T1000 (cell line): ENCODE measurements around the gene CRPPA.
"Not testable (repeated sequence)": the region's sequence is repeated elsewhere in the genome, so short reads cannot be mapped to it uniquely, and the experiment has no call there.

Experiments
- DNase-seq: peaks from one replicate; lab custom pipeline; 2025; ENCODE audit warnings: mixed read lengths; lab: John Stamatoyannopoulos, UW

Gene CRPPA

DNA sequence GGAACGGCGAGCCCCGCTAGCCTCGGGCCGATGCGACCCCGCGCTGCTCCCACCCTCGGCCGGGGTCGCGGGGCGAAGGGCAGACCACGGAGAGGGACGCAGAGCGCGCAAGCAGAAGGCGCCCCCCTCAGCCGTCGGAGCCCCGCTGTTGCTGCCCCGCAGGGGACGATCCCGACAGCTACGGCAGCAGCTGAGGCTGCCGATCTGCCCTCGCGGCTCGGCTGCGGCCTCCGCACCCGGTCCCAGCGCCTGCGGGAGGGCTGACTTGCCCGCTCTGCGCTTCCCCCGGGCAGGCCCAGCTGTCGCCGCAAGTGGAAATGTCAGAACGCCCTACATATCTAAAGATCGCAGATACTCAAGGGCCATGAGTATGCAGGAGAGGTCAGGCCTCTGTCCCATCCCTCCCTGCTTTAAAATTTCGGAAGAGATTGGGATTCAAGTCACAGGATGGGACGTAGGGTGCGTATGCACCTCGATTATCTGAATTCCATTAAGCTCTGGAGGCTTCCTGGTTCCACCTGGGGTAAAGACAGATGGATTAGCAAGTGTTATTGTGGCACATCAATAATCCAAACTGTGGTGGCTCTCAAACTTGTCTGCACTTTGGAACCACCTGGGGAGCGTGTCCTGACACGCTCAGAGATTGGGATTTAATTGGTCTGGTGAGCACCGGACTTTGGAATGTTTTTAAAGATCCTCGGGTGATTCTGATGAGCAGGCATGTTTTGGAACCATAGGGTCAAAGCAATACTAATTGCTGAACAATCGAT, at the start of gene CRPPA:
Gene CRPPA, minus strand, starts transcription at position 206 of the 770 bp plus-strand sequence. CDS start 216 bp downstream, outside the sequence.
- no peak for DNase-seq

DNA sequence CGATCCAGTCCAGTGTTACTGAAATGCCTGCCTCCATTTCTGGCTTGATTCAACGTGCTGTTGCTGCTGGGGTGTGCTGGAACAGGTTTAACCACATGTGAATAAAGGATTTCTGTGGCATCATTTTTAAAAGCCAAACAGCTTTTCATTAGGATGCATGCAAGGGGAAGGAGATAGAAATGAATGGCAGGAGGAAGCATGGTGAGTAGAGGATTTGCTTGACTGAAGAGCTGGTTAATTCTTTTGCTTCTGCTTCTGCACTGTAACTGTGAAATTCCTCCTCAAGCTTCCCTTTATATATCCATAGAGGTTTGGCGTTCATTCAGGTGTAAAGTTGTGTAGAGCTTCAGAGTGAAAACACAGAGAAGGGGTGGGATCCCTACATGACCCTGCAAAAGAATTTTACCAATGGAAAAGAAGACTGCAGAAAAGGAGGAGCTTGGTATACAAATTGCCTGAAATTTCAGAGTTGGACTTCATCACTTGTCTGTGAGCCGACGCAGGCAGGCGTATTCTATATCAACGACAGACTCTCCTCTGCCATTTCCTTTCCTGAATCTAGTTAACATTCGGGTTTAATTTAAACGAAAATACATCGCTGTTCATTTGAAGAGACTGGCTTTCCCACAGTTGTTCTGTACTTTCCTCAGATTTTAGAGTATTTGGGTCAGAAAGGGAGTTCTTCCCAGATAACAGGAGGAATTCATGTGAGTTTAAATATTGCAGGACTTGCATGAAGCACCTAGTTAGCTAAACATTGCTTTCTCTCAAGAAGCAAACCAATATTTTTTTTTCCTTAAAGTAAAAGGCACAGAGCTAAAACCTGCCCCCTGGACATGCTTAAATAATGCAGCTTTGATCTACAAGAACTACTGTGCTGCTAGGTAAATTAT, 44.4 kb upstream of the CRPPA start, which contains the start of gene SOSTDC1:
Gene SOSTDC1, minus strand, starts transcription at position 270 of the 893 bp plus-strand sequence. Its CDS starts 70 bp downstream, at position 200.
- DNase-seq: no peak

DNA sequence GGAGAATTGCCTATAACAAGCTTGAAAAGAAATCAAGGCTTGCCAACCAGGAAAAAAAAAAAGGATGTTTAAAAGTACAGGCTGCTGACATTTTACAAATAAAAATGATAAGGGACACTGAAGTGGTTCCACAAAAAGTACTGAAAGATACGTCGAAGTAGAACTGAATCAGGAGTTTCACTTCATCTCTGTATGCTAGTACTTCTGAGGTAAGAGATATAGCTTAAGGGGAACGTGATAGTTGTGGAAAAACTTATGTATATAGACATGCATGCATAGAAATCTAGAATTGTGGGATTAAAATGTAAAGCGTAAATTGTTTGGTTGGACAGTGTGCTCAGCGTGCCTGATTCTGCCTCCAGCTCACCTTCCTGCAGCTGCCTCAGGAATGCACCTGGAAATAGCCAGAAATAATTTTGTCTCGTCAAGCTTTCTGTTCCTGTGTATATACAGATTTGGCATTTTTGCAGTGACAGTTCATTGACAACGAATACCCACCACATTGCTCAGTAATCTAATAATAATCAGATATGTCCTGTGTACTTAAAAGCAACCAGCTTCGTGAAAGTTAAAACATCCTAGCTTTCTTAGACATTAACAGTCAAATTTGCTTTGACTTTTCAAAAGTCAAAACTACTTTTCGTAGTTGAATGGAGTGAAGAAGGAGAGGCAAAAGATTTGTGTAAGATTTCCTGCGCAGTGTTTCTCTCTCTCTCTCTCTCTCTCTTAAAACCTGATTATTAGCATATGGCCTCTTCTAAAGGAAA, 42.8 kb upstream of the CRPPA start:
- no peak for DNase-seq

DNA sequence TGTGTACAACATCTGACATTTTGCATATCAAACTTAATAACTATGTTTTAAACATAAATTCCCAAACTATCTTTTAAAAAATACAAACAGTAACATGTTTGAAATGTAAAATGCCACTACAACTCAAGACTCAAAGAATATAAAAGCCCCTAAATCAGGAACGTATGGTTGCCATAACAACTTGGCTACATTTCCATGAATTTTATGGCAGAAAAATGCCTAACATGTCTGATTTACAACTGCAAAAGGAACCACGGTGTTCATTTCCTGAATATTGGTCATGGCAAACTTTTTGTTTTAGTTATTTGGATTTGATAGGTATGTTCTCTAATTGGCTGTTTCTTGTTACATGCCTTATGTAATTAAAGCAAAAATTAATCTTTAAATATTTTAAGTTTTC, 42.2 kb upstream of the CRPPA start:
- DNase-seq: no peak

DNA sequence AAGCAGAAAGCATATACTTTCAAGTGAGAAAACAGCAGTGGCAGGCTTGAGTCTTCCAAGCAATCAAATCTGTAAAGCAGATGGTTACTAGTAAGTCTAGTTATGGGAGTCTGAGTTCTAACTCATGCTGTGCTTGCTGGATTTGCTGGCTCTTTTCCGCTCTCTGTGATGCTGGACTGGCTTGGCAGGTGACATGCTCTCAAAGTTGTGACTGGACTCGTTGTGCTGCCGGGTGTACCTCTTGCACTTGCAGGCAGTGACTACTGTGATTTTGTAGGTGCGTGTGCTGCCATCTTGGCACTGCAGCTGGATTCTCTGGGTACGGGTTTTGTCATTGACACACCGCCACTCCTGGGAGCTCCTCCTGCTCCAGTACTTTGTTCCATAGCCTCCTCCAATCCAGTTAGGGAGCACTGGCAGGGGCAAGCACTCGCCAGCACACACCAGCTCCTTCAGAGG, 41.1 kb upstream of the CRPPA start:
- DNase-seq: no peak

DNA sequence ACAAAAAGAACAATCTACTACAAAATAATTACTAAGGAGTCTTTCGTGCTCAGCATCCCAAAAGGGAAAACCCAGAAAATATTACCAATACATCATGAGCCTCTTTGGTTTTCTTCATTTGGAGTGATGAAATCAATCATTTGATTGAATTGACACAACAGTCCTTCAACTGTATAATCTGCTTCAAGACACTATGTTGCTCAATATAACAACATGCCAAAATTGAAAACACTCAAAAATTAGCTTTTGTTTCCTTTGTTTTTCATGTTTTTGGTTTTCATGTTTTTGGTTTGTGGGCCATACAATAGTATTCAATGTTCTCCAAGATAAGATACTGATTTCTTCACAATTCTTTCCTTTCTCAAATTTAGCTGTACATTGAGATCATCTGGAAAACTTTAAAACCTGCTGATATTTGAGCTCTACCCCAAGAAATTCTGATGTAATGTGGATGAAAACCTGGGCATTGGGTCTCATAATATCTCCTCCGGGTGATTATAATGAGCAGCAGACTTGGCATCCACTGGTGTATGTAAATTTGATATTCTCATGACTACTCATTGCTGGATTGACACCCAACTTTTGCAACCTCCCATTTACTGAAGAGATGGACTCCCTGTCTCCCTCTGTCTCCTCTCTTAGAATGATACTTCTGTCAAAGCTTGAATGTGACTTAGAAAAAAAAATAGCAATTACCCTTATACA, 39.6 kb upstream of the CRPPA start:
- DNase-seq: no peak

DNA sequence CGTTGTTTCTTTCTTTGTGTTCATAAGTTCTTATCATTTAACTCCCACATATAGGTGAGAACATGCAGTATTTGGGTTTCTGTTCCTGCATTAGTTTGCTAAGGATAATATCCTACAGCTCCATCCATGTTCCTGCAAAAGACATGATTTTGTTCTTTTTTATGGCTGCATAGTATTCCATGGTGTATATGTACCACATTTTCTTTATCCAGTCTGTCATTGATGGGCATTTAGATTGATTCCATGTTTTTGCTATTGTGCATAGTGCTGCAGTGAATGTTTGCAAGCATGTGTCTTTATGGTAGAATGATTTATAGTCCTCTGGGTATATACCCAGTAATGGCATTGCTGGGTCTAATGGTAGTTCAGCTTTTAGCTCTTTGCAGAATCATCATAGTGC, 35.0 kb upstream of the CRPPA start:
- DNase-seq: not testable (repeated sequence)

DNA sequence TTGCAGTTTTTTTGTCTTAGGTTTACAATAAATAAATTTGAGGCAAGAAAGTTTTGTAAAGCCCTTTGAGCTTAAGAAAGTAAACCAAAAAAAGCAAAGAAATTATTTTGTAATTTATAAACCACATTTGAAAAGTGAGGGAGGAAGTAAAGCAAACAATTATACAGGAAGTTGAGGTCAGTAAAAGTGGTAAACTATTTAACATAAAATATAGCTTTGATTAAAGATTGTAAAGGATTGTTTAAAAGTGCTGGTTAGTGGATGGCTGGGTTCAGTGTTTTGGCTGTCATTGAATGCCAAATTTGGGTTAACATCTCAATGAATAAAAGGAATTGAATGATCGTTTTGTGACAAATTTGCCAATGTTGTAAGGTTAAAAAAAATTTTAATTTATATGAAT, 34.3 kb upstream of the CRPPA start:
- DNase-seq: no peak

DNA sequence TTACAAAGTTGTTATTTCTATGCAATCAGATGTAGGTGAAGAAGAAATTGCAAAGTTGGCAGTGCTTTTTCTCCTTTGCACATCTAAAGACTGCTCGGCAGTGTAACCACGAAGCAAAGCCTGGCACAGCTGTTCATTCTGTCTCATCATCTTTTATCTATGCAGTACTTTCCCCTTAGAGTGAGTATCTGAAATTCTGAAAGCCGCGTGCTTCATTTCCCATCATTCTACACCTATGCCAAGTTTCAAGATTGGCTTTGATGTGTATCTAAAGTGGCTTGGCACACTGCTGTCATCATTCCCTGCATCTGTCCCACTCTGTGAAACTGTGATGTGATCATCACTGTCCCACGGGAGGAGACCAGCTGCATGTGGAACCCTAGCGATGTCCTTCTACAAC, 29.0 kb upstream of the CRPPA start:
- DNase-seq: no peak

DNA sequence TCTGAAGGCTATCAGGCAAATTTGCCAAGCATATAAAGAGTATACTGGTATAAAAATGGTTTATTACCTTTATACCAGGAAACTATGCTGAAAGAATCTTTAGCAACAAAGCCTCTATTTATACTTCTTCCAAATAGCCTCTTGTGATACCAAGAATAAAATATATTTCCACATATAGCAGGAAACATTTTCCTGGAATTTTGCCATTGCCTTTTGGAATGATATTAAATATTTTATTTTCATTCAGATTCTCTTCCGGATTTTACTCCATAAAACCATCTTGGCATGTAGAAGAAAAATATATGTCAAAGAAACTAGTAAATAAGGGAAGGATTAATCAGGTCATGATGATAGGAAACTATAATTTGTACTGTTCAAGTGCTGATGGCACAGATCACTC, 26.5 kb upstream of the CRPPA start:
- DNase-seq: no peak

DNA sequence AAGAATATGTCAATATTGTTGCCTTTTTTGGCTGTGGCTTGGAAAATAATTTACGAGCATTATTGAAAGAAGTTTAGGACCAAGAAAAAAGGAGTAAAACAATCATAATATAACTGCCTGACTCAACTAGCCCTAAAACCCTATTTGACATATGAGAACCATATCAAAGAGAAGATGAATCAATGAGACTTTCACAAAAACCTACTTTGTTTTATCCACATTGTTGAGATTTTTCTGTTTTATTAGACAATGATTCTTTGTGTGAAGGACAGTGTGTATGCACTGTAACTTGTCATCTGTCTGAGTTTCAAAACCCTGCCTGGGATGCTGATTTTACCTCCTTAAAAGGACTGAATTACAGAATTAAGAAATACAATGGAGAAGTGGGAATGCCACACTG, 25.2 kb upstream of the CRPPA start:
- DNase-seq: no peak

DNA sequence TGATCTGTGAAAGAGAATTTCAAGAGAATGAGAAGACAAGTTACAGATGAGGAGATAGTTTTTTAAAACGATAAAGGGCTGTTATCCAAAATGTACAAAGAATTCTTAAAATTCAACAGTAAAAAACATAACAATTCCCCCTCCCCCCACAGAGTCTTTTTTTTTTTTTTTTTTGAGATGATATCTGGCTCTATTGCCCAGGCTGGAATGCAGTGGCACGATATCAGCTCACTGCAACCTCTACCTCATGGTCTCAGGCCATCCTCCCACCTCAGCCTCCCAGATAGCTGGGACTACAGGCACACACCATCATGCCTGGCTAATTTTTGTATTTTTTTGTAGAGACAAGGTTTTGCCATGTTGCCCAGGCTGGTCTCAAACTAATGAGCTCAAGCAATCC, 22.5 kb upstream of the CRPPA start:
- DNase-seq: not testable (repeated sequence)

DNA sequence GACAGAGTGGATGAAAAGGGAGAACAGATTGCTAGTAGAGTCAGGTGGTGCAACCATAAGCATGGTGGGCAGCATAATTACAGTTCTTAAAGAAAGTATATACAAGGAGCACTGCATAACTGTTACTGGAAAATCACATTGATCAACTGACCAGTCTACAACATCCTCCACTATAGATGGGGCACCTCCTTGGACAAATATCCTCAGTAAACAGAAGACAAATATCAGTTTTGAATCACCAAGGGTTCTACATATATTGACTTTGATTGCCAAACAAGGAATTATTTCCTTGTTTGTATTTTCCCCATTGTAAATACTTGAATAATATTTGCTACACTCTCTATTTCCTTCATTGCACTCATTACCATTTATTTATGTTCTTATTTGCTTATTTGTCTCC, 17.6 kb upstream of the CRPPA start:
- no peak for DNase-seq

DNA sequence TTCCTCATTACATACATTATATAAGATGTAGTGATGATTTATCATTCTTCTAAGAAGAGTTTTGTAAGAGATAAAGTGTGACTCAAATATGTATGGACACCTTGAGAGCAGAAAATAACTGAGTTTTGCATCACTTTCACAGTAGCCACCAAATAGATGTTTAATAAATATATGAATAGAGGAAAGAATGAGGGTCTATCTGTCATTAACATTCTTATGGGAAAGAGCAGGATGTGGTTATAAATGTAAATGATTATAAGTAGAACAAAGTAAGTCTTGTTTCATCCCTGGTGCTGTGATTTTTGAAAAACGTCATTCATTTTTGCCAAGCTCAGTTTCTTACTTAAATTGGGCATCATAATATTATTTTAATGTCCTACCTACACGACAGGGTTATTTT, 15.0 kb upstream of the CRPPA start:
- no peak for DNase-seq

DNA sequence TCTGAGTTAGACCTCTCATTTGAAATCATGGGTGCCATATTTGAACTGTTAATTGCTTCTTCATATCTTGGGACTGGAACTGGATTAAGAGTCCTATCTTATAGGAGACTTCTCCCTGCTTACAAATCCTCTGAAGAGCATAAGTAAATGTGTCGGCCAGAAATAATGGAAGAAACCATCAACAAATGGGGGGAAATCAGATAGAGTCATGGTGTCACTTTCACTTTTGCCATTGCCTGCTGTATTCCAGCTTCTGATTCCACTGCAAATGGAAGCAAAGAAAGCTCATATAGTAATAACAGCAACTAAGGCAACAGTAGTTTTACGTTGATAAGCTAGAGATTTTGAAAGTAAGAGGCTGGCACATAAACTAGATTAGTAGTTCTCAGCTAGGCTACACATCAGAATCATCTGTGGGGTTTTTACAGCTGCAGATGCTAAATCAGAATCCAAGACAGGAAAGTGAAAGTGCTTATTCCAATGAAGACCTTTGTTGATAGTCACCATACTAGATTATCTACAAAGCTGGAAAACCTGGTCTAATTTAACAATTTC, 12.3 kb upstream of the CRPPA start:
- DNase-seq: no peak

DNA sequence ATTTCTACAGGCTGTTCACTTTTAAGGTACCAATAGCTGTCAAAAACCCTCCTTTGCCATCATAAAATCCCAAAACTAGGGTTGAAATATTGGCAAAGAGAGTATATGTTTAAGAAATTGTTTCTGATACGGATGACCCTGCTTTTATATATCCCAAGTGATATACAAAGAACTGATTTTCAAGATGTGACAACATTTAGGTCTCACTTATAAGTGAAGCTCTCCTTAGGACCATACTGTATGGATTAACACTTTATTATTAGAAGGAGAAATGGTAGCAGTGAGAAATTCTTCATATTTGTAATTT, 11.0 kb upstream of the CRPPA start:
- no peak for DNase-seq

DNA sequence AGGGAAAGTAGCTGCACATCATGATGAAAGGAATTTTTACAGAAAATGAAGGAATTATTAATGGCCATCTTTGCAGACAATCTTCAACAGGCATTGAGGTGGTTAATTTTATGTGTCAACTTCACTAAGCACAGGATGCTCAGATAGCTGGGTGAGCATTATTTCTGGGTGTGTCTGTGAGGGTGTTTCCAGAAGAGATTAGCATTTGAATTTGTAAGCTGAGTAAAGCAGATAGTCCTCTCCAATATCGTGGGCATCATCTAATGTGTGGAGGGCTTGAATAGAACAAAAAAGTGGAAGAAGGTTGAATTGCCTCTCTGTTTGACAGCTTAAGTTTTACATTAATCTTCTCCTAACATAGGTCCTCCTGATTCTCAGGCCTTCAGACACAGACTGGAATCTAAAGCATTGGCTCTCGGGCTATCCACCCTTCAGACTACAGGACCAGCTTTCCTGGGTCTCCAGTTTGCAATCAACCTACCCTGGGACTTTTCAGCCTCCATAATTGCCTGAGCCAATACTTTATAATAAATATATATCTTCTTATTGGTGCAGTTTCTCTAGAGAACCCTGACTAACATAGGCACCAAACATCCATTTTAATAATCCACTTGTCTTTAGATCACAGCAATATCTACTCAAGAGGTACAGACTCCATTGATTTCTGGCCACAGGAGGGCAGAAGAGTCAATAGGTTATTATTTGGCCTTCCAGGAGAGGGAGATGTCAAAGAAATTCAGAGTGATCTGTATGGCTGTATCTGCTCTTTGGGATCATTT, 10.5 kb upstream of the CRPPA start:
- no peak for DNase-seq

DNA sequence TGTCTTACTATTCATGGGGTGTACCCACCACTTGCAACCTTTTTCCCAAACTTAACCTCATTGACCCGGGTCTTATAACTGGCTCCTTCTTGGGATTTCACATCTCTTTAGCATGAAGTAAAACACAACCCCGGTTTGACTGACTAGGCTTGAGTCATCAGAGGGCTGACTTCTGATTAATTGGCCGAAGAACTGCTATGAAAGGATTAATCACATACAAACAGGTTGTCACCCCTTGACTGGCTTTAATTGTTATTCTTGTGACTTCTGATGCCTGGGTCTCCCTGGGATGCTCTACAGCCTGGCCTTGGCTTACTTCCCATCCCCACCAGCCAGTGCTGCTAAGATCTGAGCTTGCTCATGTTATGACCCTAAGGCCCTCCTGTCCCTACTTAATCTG, 8.8 kb upstream of the CRPPA start:
- no peak for DNase-seq

DNA sequence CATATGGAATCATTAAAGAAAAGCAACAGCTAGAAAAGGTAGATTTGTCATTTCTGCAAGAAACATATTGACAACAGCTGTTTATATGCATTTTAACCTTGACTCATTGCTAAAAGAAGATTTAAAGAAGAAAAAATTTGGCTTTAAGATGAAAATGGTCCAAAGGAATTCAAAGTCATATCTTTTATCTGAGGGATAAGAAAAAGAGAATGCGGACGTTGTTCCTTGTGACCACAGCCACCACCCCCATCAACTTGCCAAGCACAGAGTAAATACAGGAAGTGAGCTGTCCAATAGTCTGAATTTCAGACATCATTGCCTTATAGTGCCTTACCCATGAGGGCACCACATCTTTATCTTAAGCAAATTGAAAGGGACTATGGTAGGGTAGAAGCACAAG, 7.3 kb upstream of the CRPPA start:
- no peak for DNase-seq

DNA sequence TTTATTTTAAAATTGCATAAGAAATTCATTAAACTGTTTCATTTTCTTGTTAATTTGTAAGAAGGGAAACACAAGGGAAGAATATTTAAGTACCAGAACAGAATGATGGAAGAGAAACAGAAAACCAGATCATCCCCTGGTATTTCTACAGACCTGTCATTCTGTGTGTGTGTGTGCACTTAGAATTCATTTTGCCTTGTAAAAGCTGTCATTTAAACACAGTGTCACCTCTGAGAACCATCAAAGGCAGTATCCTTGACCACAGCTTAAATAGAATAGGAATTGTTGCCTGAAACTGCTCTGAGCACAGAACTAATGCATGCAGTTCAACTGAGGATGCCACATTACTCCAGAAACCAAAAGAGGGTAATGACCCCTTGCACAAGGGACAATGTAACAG, 6.8 kb upstream of the CRPPA start:
- no peak for DNase-seq

DNA sequence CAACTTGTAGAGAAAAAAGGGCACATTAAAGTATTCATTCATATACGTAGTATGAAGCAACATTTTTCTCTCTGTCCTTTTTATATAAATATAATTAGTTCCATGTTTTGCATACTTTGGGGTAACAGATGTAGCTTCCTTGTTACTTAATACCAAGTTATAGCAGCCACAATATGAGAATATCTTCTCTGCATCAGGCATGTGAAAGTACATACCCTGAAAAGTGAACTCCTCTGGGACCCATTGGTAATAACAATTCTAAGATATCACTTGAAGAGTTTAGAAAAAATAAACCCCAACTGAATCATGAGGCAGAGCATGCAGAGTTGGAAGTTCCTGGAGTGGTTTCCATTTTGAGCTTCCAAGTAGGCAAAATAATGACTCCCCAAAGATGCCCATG, 2.4 kb upstream of the CRPPA start:
- no peak for DNase-seq
